ENCODE measurements around the gene AARSD1. TPM values are rescaled to one million over a fixed set of nuclear protein-coding genes. Genes with fewer than 3 reads are reported as not detected.

AARSD1 gene
- total RNA-seq, 1 donor from 2014 or later = 70.4 TPM

GRCh38 chr17:42901535-42902229 lies 62.6 kb downstream of the AARSD1 start:
- ChIA-PET CTCF (no interaction called here), POLR2A (no interaction called here)
- Mint-ChIP-seq H3K27ac (no peak overlapping the region), H3K4me1 (no peaks in the 10 kb centered on the region), H3K4me3 (no peak overlapping the region), H3K27me3 (peaks cover 3% of the 10 kb centered on the region), H3K9me3 (no peaks in the 10 kb centered on the region), H3K36me3 (ENCODE audit: low read depth) (no peaks in the 10 kb centered on the region)
- intact Hi-C loops (cut with micrococcal nuclease) = no loop called here
- DNase-seq (no peak), ATAC-seq (ENCODE audit: low read depth) (no peak)
- TF ChIP-seq CTCF (IDR thresholded peaks at IDR 0.05) = no peak

Other genes with a start within 250 kb of the AARSD1 start
- gene EZH1, start 219.4 kb downstream of the AARSD1 start, total RNA-seq = 74.7 and 81.6 TPM in 2 replicates
- gene RAMP2, start 203.2 kb downstream of the AARSD1 start, total RNA-seq = not detected in 2 replicates
- 49.7 and 49.8 TPM in 2 replicates for gene VPS25, start 191.0 kb downstream of the AARSD1 start, total RNA-seq
- gene WNK4, start 183.8 kb downstream of the AARSD1 start, total RNA-seq = 0.10 and 0.29 TPM in 2 replicates
- 41.4 and 48.0 TPM in 2 replicates for gene COA3, start 165.8 kb downstream of the AARSD1 start, total RNA-seq
- not detected in 2 replicates for gene CNTD1, start 165.6 kb downstream of the AARSD1 start, total RNA-seq
- gene BECN1, start 140.2 kb downstream of the AARSD1 start, total RNA-seq = 113 and 118 TPM in 2 replicates
- 136 and 141 TPM in 2 replicates for gene PSME3, start 131.1 kb downstream of the AARSD1 start, total RNA-seq
- gene AOC2, start 119.9 kb downstream of the AARSD1 start, total RNA-seq = 2.0 and 3.9 TPM in 2 replicates
- gene AOC3, start 113.3 kb downstream of the AARSD1 start, total RNA-seq = 0.64 and 1.4 TPM in 2 replicates
- gene G6PC1, start 63.7 kb downstream of the AARSD1 start, total RNA-seq = not detected in 2 replicates
- gene PTGES3L, start 15.6 kb upstream of the AARSD1 start, total RNA-seq = 1.4 and 2.0 TPM in 2 replicates
- 28.3 and 30.9 TPM in 2 replicates for gene RUNDC1, start 16.1 kb upstream of the AARSD1 start, total RNA-seq
- gene RPL27, start 34.0 kb upstream of the AARSD1 start, total RNA-seq = 1,189 and 1,266 TPM in 2 replicates
- gene IFI35, start 42.3 kb upstream of the AARSD1 start, total RNA-seq = 41.9 and 50.5 TPM in 2 replicates
- 34.4 and 38.5 TPM in 2 replicates for gene VAT1, start 57.9 kb upstream of the AARSD1 start, total RNA-seq
- 0.05 and 0.13 TPM in 2 replicates for gene RND2, start 60.8 kb upstream of the AARSD1 start, total RNA-seq
- 11.9 and 13.3 TPM in 2 replicates for gene BRCA1, start 160.9 kb upstream of the AARSD1 start, total RNA-seq
- gene NBR1, start 206.8 kb upstream of the AARSD1 start, total RNA-seq = 42.2 and 44.8 TPM in 2 replicates
- 46.0 and 68.0 TPM in 2 replicates for gene TMEM106A, start 247.4 kb upstream of the AARSD1 start, total RNA-seq

All from activated B cell treated with CpG ODN at 0.5 μM for 24 hours (primary cell).